ENCODE measurements around the gene BRSK2.

BRSK2 gene

DNA sequence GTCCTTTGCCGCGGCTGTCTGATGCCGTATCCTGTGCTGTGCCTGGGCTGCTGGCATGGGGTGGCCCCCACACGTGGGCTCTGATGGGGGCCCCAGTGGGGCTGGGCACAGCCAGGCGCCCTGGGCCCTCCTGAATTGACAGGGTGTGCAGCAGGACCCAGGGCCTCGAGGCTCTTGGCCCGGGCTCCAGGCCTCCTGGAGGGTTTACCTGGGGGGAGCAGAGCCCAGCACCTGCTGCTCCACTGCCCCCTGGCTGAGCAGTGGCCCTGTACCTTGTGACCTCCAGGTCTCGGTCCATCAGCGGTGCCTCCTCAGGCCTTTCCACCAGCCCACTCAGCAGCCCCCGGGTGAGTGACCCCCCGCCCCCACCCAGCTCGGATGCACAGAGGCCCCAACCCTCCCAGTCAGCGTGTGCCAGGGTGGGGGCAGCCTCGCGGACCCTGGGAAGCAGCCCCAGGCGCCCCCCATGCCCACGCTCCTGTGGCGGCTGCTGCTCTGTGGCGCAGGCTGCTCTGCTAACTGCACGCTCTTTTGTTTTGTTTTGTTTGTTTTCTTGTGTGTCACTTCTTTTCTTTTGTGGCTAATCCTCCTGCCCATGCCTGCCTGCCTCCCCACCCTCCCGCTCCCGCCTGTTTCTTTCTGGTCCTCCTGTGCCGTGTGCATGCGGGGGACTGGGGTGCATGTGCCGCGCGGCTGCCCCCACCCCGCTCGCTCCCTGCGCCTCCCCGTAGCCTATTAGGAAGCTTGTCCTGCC is 59.9 kb downstream of the BRSK2 start:
- H3K4me3 ChIP-seq (ENCODE audit: low read depth, low read length) = no peak overlapping the region

DNA sequence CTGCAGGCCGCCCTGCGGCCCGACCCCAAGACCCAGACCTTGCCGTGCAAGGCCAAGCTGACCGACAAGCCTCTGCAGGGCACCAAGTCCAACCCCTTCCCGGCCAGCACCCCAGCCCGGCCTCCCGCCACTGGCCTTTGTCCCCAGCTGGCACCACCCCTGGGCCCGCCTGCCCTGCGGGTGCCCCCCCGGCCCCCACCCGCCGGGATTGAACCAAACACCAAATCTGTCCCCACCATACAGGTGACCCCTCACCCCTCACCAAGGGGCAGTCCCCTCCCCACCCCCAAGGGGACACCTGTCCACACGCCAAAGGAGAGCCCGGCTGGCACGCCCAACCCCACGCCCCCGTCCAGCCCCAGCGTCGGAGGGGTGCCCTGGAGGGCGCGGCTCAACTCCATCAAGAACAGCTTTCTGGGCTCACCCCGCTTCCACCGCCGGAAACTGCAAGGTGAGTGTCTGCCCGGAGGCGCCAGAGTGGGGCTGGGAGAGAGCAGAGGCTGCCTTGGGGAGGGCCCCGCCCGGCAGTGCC is 60.7 kb downstream of the BRSK2 start:
- H3K4me3 ChIP-seq (ENCODE audit: low read depth, low read length) = no peak overlapping the region

DNA sequence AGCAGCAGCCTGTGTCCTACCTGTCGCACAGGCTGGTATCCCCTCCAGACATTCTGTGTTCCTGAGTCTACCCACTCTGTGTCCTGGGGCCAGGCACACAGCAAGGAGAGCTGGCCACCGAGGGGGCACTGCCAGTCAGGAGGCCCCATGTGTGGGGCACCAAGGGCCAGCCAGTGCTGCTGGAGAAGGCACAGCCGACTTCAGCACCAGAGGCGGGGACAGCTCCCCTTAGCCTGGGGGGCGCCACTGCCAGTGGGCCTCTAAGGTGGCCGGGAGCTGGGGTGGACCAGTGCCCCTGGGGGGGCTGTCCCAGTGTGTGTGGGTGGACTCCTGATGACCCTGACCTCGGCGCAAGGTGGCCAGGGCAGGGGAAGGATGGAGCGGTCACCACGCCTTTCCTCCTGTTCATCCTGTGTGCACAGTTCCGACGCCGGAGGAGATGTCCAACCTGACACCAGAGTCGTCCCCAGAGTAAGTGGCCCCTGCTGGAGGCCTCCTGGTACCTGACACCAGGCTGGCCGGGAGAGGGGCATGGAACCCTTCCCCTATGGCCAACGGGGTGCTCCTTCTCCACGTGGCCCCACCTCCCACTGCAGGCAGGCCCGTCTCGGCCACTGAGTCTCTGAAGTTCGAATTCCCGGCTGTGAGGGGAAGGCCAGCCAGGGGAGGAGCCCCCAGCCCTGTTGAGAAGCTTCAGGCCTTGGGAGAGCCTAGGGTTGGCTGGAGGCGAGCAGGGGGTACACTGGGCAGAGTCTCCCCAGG is 61.4 kb downstream of the BRSK2 start:
- no peak overlapping the region for H3K4me3 ChIP-seq (ENCODE audit: low read depth, low read length)

DNA sequence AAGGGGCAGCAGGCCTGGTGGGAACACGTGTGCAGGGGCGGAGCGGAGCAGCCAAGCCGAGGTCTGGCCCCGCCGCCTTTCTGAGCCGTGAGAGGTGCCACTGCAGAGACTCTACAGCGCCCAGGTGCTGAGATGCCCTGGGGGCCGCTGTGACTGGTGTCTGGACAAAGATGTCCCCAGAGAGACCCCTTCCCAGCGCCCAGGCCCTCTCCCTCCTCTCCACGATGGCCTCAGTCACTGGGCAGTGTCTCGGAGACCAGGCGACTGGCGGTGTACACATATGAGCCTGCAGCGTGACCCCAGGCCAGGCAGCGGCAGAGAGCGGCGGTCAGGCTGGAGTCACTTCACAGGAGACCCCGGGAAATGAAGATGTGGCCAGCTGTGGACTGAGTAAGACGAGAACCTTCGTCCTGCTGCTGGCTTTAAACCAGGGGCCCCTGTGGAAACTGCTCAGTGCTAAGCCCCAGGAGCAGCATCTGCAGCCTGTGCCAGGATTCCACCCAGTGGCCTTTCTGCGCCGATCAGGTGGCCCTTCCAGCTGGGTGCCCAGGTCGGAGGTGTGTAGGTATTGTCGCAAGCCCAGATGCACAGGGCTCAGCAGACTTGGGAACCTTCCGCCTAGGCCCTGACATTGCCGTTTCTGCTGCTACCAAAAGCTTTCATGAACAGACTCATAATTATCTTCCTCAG is 62.2 kb downstream of the BRSK2 start:
- no peak overlapping the region for H3K4me3 ChIP-seq (ENCODE audit: low read depth, low read length)

DNA sequence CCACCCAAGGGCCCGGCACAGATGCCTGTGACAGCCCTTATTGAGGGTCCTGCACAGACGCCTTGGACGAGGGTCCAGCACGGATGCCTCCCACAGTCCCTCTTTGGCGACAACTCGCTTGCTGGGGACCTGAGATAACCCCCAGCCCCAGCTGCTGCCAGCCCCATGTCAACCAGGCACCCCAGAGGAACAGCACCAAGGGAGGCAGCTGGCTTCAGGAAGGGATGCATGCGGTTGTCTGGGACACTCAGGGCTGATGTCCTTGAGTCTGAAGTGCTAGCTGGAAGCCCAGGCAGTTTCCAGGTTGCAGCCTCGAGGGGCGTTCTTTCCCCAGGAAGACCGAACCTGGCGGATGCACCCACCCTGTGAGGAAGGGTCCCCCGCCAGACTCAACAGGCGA is 63.0 kb downstream of the BRSK2 start:
- no peak overlapping the region for H3K4me3 ChIP-seq (ENCODE audit: low read depth, low read length)

DNA sequence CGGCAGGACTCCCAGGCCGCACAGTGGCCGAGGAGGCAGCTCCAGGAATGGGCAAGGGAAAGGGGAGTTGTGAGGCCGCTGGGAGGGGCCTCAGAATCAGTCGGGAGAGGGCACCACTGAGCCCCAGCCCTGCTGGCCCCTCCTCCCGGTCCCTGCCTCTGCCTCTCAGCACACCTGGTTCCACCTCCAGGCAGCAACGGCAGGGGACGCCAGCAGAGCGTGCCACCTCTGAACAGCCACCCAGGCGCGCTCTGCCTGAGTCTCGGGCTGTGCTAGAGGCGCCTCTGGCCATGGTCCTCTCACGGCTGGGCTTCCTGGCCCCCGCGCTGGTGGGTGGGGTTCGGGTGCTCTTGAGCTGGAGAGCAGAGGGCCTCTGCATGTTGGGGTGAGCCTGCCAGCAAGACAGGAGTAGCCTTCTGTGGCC is 63.9 kb downstream of the BRSK2 start:
- H3K4me3 ChIP-seq (ENCODE audit: low read depth, low read length) = no peak overlapping the region

DNA sequence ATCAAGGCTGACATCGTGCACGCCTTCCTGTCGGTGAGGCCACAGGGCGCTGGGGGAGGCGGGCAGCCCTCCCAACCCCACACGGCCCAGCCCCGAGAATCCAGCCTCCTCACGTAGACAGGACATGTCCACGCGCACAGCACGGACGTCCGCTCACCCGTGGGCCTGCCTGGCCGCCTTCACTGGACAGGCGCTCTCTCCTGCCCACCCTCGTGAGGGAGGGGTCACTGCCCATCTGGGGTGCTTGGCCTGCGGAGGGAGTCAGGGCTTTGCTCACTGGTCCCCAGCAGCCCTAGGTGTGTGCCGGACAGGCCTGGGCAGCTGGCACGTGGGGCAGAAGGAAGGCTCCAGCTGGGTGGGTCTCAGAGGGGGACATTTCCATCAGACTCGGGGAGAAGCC is 64.8 kb downstream of the BRSK2 start:
- H3K4me3 ChIP-seq (ENCODE audit: low read depth, low read length) = no peak overlapping the region

DNA sequence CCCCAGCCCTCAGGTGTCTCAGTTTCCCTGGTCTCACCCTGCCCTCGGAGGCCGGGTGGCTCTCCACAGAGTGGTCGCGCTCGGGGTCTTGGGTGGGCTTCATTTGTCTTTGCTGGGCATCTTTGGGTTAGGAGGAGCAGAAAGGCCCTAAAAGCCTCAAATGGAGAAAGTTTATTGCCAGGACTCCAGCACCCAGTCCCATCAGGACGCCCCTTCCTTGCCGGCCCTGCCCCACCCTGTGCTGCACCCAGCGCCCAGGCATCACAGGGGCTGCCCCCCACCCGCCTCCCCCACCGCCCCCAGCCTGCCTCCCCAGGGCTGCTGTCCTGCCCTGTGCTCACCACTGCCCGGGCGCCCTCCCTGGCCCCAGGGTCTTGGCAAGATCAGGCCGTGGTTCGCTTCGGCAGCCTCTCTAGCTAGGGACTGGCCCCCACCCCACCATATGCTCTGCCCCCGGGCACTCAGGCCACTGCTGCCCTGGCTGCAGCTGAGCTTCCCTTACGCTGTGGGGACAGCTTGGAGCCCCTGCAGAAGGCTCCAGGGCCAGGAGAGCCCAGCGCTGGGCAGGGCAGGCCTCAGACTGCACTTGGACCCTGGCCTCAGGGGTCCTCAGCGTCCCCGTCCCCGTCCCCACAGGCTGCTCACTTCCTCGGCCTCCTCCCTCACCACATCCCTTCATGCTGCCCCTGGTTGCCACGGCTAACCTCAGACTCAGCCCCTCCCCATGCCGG is 65.5 kb downstream of the BRSK2 start:
- no peak overlapping the region for H3K4me3 ChIP-seq (ENCODE audit: low read depth, low read length)

DNA sequence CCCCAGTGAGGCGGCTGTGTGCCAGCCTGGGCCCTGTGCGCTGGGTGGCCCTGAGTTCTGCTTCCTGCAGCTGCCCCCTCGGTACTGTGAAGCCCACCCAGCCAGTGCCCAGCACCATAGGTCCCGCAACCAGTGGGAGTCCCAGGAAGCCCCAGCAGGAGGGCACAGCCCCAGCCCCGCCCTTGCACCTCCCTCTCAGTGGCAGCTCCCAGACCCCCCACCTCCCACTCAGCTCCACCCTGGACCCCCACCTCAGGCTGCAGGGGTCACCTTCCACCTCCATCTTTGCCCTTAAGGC is 66.0 kb downstream of the BRSK2 start:
- no peak overlapping the region for H3K4me3 ChIP-seq (ENCODE audit: low read depth, low read length)

DNA sequence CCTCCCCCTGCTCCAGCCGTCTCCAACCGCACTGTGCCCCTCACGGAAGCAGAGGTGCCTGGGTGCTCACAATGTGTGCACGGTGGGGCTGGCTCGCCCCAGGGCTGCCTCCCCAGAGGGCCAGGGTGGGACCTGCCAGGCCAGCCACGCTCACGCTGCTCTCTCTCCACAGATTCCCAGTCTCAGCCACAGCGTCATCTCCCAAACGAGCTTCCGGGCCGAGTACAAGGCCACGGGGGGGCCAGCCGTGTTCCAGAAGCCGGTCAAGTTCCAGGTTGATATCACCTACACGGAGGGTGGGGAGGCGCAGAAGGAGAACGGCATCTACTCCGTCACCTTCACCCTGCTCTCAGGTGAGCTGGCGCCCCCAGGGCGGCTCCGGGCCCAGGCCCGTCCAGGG is 66.4 kb downstream of the BRSK2 start:
- H3K4me3 ChIP-seq (ENCODE audit: low read depth, low read length) = no peak overlapping the region

DNA sequence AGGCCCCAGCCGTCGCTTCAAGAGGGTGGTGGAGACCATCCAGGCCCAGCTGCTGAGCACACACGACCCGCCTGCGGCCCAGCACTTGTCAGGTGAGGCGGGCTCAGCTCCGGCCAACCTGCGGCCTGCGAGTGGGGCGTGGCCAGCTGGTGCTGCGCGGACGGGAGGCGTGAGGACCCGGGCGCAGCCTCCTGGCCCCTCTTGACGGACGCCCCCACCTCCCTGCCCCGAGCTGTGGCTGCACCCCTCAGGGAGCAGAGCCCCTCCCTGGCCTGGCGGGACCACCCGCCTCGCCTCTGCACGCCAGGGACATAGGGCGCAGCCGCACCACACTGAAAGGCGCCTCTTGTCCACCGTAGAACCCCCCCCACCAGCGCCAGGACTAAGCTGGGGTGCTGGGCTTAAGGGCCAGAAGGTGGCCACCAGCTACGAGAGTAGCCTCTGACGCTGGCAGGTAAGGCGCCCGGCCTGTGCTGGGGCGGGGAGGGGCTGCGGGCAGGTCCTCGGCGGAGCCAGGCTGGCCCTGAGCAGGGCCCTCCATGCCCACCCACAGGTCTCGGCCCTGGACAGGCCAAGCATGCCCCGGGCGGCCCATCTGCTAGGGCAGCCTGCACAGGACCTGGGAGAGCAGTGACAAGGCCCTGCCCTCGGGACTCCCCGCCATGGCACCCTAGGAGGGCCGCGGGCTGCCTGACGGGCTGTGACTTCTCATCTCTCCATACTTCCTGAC is 67.0 kb downstream of the BRSK2 start:
- H3K4me3 ChIP-seq (ENCODE audit: low read depth, low read length) = no peak overlapping the region

DNA sequence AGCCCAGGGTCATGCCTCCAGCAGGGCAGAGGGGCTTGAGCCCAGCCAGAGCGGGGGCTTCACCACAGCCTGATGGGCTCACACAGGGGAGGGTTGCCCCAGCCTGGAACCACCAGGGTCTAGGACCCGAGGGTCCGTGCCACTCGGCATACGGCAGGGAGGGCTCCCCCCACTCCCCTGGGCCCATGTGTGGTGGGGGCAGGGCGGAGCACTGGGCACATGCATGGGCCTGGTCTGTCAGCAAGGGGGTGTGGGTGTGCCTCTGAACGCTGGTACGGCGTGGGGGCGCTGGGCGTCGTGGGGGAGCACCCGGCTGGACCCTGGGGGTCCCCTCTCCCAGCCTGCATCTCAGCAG is 67.6 kb downstream of the BRSK2 start:
- H3K4me3 ChIP-seq (ENCODE audit: low read depth, low read length) = no peak overlapping the region

DNA sequence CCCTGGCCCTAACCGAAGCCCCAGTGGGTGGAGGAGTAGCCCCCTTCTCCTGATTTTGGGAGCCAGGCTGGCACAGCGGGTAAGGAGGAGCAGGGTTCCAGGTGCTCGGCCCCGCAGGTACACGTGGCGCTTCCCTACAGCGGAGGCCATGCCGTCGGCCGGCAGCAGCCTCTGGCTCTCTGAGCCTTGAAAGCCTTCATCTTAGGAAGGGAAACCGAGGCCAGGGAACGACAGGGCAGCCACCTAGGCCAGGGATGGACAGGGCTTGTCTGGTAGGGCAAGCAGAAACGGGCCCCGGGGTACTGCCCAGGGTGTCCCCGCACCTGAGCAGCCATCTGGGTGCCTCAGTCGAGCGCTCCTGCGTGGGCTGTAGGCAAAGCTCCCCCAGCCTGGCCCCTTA is 68.1 kb downstream of the BRSK2 start:
- H3K4me3 ChIP-seq (ENCODE audit: low read depth, low read length) = no peak overlapping the region

DNA sequence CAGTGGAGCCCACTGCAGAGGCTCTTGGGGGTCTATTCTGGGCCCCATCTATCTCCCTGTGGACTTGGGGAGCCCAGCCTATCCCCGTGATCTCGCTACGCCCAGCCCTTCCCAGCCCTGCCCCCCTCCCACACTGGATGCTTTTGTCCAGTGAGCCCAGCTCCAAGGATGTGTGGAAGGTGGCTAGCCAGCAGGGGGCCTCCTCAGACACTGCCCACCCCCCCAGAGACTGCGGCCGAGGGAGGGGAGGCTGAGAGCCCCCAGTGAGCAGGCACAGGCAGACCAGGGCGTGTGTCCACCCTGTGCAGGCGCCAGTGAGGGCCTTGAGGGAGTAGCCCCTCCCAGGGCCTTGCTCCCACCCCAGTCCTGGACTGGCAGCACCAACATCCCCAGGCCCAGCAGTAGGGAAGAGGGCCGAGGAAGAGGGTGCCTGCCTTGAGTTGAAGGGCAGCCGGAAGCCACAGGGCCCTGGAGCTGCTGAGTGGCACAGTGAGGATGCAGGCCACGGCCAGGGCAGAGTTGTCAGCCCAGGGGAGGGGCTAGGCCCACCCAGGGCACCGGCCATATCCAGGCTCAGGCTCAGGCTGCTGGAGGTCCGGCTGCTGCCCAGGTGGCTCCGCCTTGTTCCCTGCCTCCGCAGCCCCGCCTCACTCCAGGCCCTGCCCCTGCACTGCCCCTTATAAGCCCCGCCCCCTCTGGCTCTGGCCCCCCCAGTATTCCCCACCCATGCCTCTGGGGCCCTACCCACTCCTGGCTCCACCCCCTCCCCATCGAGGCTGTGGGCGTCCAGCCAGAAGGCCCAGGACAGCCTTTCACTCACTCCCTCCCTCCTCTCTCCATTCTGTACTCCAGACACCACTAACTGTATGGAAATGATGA is 68.8 kb downstream of the BRSK2 start:
- H3K4me3 ChIP-seq (ENCODE audit: low read depth, low read length) = no peak overlapping the region

DNA sequence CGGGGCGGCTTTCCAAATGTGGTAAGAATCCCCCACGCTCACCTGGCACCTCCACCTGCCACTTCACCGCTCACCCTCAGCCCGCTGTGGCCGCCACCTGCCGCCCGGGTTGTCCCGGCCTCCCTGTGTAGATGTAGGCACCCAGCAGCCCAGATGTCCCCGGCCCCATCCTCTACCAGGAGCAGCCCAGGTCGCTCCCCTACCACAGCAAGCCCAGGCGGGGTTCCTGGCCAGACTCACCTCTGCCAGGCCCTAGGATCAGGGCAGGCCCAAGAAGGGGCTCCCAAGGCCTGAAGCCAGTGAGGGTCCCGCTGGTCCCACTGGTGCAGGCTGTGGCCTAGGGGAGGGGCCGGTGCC is 69.5 kb downstream of the BRSK2 start:
- no peak overlapping the region for H3K4me3 ChIP-seq (ENCODE audit: low read depth, low read length)

DNA sequence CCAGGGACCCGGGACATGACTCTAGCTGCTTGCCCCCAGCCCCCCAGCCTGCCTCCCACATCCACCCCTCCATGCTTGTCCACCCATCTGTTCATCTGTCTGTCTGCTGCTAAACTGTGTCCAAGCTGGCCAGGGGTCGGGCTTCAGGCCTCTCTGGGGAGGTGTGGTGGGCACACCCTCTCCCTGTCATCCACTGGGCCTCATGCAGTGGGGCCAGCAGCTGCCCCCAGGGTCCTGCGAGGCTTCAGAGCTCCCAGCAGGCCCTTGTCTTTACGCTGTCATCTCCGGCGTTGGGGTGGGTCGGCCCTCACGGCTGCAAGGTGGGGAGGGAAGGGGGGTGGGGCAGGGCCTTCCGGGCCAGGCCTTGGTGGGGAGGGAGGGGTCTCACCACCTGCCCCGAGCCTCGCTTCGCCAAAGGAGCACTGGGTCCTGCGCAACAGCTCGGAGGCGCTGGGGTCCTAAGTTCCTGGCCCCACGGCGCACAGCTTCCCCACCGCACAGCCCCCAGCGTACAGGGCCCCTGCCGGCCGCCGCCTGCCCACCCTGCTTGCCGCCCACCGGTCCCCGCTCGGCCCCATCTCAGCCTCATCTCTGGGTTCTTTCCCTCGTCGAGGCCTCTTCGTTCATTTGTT is 70.1 kb downstream of the BRSK2 start:
- no peak overlapping the region for H3K4me3 ChIP-seq (ENCODE audit: low read depth, low read length)

DNA sequence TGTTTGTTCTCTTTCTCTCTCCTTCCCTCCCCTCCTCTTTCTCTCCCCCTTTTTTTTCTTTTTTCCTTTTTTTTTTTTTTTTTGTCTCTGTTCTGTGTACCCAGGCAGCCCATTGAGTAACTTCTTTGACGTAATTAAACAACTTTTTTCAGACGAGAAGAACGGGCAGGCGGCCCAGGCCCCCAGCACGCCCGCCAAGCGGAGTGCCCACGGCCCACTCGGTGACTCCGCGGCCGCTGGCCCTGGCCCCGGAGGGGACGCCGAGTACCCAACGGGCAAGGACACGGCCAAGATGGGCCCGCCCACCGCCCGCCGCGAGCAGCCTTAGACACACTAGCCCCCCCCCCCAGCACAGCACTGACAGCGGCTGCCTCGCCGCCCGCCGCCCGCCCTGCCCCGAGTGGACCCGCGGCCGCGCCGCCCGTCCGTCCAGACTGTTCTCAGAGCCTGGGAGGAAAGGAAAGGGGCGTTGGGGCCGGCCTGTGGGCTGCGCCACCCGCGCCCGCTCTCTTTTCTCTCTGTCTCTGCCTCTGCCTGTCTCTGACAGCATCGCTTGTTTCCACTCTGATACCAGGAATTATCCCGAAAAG is 70.8 kb downstream of the BRSK2 start:
- H3K4me3 ChIP-seq (ENCODE audit: low read depth, low read length) = no peak overlapping the region

DNA sequence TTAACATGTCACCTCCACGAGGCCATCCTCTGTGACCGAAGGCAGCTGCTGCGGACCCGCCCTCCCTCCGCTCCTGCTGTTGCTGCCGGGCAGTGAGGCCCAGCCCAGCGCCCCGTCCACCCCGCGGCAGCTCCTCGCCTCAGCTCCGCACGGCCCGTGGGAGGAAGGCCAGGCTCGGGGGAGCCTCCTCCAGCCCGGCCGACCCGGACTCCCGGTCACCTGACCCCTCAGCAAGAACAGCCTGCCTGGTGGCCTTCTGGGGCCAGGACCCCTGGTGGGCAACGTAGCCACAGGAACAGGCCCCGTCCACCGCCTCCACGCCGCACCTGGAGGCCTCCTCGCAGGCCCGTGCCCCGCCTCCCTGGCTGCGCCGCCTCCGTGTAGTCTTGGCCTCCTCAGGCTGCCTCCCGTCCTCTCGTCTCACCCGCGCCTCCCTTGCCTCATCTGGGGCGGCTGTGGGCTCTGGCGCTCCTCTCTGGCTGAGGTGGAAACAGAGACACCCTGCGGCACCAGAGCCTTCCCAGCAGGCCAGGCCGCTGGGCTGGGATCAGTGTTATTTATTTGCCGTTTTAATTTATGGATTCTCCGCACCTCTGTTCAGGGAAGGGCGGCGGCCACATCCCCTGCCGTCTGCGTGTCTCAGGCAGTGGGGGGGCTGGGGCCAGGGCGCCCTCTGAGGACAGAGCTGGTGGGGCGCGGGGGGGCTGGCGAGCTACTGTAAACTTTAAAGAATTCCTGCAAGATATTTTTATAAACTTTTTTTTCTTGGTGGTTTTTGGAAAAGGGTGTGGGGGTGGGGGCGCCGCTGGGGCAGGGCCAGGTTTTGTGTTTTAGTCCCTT is 71.5 kb downstream of the BRSK2 start:
- H3K4me3 ChIP-seq (ENCODE audit: low read depth, low read length) = no peak overlapping the region

All from iPS-11a (cell line).